HK-2 (cell line): ENCODE measurements around the gene ATP2A2.
"Not testable (repeated sequence)": the region's sequence is repeated elsewhere in the genome, so short reads cannot be mapped to it uniquely, and the experiment has no call there.

ENCODE experiments used
- DNase-seq: peaks from one replicate; pipeline ENCODE4 v3.0.0-alpha.2; 2018; ENCODE audit not compliant: unreplicated experiment

Gene ATP2A2

GRCh38 chr12:110301065-110301806 is 20.2 kb downstream of the ATP2A2 start:
- DNase-seq: no peak

DNA sequence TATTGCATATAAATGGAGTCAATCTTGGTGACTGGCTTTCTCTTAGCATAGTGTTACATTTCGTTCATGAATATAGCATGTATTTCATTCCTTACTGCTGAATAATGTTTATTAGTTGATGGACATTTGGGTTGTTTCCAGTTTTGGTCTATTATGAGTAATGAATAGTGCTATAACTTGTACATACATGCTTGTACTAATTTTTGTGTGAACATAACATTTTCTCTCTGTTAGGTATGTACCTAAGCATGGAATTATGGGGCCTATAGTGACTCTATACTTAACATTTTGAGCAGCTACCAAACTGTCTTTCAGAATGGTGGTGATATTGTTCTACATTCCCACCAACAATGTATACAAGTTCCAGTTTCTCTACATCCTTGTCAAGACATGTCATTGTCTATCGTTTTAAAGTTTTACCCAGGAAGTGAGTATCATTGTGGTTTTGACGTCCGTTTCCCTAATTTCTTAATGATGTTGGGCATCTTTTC is 23.1 kb downstream of the ATP2A2 start:
- no peak for DNase-seq

DNA sequence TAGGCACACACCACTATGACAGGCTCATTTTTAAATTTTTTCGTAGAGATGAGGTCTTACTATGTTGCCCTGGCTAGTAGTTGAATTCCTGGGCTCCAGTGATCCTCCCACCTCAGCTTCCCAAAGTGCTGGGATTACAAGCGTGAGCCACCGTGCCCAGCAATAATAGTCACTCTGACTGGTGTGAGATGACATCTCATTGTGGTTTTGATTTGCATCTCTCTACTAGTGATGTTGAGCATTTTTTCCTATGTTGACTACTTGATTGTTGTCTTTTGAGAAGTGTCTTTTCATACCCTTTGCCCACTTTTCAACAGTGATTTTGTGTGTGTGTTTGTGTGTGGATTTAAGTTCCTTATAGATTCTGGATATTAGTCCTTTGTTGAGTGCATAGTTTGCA is 26.3 kb downstream of the ATP2A2 start:
- no peak for DNase-seq

DNA sequence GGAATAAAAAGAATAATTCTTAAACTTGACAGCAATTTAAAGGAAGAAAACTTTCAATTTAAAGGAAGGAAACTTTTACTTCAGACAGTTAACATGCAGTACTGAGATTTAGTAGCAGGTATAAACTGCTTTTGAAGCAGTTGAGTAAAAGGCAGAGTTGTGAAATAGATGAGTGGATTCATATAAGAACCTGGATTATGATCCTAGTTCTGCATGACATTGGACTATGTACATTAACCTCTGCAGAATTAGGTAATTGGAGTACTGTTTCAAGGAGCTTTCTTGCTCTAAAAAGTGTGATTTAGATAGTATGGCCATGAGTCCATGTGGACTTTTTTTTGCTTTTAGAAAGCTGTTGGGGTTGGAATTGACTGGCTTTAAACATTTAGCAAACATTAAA is 29.7 kb downstream of the ATP2A2 start:
- no peak for DNase-seq

- no peak for DNase-seq
These were observed 30.9 kb downstream of the ATP2A2 start for GRCh38 chr12:110311903-110312302.

- peak; percentile 29 for DNase-seq
These were observed 31.7 kb downstream of the ATP2A2 start for GRCh38 chr12:110312581-110313360.

DNA sequence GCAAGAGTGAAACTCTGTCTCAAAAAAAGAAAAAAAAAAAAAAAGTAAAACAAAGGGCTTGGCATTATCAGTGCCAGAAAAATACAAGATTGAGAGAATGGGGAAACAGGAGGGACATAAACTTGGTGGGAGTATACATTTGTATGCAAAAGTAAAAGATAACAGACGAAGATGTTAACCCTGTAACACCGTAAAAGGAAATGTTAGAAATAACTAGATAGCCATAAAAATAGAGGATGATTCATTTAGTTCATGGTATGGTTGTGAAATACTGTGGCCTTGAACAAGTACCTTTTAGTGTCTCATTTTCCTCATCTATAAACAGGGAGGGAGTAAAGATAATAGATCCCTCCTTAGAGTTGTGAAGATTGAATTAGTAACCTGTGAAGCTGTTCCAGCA is 33.3 kb downstream of the ATP2A2 start:
- no peak for DNase-seq

GRCh38 chr12:110316861-110317260 is 35.8 kb downstream of the ATP2A2 start:
- DNase-seq: no peak

- no peak for DNase-seq
These were observed 36.9 kb downstream of the ATP2A2 start for GRCh38 chr12:110317911-110318310.

DNA sequence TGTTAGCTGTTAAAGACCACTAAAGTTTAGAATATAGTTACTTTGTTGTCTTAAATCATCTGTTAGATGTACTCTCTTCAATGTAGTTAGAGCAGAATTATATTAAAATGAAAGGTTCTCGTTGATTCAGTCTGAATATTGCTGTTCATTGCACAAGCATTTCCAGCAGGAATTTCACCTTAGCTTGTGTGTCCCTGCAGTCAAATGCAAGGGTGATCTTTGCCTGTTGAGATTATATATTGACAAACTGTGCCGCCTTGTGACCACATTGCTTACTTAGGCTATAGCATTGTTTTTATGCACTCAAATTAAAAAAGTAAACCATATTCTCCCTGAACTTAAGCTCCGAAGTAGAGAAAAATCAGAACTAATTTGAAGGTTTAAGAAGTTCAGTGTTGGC is 39.5 kb downstream of the ATP2A2 start:
- DNase-seq: no peak

DNA sequence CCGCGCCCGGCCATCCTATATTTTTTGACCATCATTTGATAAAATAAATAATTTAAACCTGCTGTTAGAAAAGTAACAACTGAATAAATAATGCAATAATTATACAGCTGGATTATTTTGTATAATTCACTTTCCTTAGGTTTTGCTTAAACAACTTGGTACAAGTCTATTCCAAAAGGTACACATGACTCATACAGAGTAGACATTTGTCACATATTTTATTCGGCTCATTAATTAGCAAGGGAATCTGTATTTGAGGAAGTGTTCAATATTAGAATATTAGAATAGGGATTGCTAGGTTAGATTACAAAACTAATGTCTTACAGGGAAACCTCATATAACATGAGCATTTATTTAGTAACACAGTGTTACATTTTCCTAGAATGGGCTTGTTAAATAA is 48.7 kb downstream of the ATP2A2 start:
- DNase-seq: no peak

DNA sequence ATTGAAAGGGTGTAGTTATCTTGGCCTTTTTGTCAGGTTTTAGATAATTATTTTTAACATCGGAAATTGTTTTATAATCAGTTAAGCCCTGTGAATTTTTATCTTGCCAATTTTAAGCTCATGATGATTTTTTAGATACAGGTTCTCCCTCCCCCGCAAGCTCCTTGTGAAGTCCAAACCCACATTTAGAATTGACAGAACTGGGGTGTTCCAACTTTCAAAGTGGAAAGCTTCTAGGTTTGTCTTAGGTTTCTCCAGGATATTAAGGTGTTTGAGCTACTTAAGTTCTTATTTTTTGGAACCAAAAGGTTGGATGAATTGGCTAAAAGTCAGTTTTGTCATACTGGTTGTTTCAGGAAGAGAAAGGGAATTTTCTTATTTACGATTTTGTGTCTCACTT is 49.1 kb downstream of the ATP2A2 start:
- no peak for DNase-seq

DNA sequence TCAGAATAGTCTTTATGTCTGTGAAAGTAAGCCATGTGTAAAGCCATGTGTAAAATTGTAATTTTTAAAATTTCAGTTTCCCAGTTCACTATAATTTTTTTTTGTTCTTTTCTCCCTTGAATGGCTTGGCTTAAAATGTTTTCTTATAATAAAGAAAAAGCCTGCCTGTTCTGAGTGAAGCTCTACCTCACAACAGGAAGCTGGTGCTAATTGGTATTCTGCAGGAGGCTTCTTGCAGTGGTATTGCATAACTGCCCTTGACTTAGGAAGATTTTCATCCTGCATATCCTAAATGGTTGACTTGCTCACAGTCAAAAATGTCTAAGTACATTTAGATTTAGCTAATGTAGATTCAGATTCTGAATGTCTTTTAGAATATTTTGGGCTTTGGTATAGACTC is 49.5 kb downstream of the ATP2A2 start:
- DNase-seq: no peak

DNA sequence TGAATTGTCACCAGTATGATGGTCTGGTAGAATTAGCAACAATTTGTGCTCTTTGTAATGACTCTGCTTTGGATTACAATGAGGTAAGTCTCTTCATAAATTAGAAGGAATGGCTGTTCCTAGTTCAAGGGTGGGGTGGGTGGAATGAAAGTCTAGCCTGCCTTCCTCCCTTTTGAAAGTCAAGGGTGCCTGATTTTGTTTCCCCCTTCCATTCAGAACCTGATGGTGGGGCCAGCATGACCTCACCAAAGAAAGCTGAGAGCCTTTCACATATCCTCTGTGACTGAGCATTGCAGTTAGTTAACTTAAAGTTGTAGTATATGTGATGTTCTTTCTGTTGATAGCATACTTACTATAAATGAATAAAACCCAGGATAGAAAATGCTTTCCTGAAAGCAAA is 52.2 kb downstream of the ATP2A2 start:
- DNase-seq: no peak

GRCh38 chr12:110335481-110336045 is 54.5 kb downstream of the ATP2A2 start:
- DNase-seq: no peak

DNA sequence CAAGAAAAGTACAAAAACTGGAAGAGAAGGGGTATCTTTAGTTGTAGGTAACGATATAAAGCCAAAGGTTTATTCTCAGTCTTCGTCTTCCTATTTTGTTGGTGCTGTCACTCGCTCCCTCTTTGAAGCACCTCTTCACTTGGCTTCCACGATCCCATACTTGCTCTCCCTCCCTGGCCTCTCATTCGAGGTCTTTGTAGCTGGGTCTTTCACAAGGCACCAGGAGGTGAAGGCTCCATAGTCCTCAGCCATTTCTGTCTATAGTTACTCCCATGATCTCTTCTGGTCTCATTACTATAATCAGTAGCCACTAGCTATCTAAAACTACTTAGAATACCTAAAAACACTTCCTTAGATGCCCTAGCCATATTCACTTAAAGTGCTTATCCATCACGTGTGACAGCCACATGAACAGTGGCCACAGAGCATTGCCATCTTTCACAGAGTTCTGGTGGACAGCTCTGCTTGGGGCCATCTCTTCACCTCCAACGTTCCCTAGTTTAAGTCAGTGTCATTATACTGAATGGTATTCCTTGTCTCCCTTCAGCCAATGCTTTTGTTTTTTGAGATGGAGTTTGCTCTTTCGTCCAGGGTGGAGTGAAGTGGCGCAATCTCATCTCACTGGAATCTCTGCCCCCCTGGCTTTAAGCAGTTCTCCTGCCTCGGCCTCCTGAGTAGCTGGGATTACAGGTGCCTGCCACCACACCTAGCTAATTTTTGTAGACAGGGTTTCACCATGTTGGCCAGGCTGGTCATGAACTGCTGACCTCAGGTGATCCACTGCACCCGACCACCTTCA is 57.1 kb downstream of the ATP2A2 start:
- DNase-seq: no peak

- DNase-seq: no peak
These were observed 57.7 kb downstream of the ATP2A2 start for GRCh38 chr12:110338754-110339153.

- no peak for DNase-seq
These were observed 58.3 kb downstream of the ATP2A2 start for GRCh38 chr12:110339184-110339952.

- not testable (repeated sequence) for DNase-seq
These were observed 59.2 kb downstream of the ATP2A2 start for GRCh38 chr12:110340261-110340660.

DNA sequence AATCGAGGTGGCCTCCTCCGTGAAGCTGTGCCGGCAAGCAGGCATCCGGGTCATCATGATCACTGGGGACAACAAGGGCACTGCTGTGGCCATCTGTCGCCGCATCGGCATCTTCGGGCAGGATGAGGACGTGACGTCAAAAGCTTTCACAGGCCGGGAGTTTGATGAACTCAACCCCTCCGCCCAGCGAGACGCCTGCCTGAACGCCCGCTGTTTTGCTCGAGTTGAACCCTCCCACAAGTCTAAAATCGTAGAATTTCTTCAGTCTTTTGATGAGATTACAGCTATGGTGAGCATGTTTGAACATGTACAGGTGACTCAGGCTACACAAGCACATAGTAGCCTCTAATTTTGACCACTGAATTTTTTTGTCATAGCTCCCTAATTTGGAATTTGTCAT is 59.7 kb downstream of the ATP2A2 start:
- DNase-seq: no peak

DNA sequence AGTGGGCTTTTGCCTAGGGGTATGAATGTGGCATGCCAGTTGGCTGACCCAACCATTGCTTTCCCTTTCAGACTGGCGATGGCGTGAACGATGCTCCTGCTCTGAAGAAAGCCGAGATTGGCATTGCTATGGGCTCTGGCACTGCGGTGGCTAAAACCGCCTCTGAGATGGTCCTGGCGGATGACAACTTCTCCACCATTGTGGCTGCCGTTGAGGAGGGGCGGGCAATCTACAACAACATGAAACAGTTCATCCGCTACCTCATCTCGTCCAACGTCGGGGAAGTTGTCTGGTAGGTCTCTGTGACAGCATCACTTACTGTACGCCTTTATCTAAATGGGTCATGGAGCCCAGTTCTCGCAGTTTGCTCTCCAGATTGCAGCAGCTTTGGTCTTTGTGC is 61.1 kb downstream of the ATP2A2 start:
- no peak for DNase-seq
